Ishikawa (cell line): ENCODE measurements around the gene BCR.
A peak's percentile ranks its signal among the peaks of the same experiment; 100 is the strongest.

Experiments
- CEBPB ChIP-seq: IDR thresholded peaks from 2 replicates; pipeline ENCODE4 v1.6.1; 2012
- CREB1 ChIP-seq: IDR thresholded peaks from 2 replicates; pipeline ENCODE4 v1.6.1; 2012; ENCODE audit warnings: low read depth
- EGR1 ChIP-seq: IDR thresholded peaks from 2 replicates; pipeline ENCODE4 v1.6.1; 2012
- EP300 ChIP-seq: IDR thresholded peaks from 2 replicates; pipeline ENCODE4 v1.6.1; 2012; ENCODE audit warnings: borderline replicate concordance
- FOXM1 ChIP-seq: IDR thresholded peaks from 2 replicates; pipeline ENCODE4 v1.6.1; 2012; ENCODE audit warnings: low read depth, borderline replicate concordance
- MAX ChIP-seq: IDR thresholded peaks from 2 replicates; pipeline ENCODE4 v1.6.1; 2012
- NFIC ChIP-seq: IDR thresholded peaks from 2 replicates; pipeline ENCODE4 v1.6.1; 2012
- RAD21 ChIP-seq: IDR thresholded peaks from 2 replicates; pipeline ENCODE4 v1.6.1; 2012; ENCODE audit warnings: low read depth
- TAF1 ChIP-seq: IDR thresholded peaks from 2 replicates; pipeline ENCODE4 v1.6.1; 2012; ENCODE audit warnings: low read depth, mild to moderate bottlenecking
- TCF12 ChIP-seq: IDR thresholded peaks from 2 replicates; pipeline ENCODE4 v1.6.1; 2012; ENCODE audit warnings: low read depth
- TEAD4 ChIP-seq: IDR thresholded peaks from 2 replicates; pipeline ENCODE4 v1.6.1; 2012
- USF1 ChIP-seq: IDR thresholded peaks from 2 replicates; pipeline ENCODE4 v1.6.1; 2012
- YY1 ChIP-seq: IDR thresholded peaks from 2 replicates; pipeline ENCODE4 v1.6.1; 2012; ENCODE audit warnings: low read depth
- ZBTB7A ChIP-seq: IDR thresholded peaks from 2 replicates; pipeline ENCODE4 v1.6.1; 2012; ENCODE audit warnings: low read depth
- TF ChIP-seq, protein P1 (sequence below): IDR thresholded peaks from 2 replicates; pipeline ENCODE4 v1.6.1; 2012; ENCODE audit warnings: low read depth, mild to moderate bottlenecking

Gene BCR

DNA sequence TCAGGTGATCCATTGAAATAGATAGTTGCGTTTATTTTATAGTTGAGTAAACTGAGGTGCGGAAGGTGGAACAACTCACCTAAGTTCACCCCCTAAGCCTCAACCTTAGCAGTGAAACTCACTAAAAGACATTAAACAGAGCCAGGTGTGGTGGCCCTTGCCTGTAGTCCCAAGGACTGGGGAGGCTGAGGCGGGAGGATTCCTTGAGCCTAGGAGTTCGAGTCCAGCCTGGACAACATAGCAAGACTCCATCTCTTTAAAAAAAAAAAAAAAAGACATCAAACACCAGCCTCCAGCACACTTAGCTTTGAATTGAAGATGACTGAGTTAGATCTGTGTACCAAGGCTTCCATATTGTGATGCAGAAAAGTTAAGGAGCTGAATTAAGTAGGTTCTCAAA is 35.9 kb upstream of the BCR start:
- TF ChIP-seq MAX (no peak), RAD21 (no peak), CREB1 (no peak), CEBPB (no peak), NFIC (no peak), ZBTB7A (no peak), EP300 (no peak), EGR1 (no peak), TCF12 (no peak), USF1 (no peak), YY1 (no peak), TEAD4 (no peak), TAF1 (no peak), FOXM1 (no peak)
- TF ChIP-seq, protein P1, sequence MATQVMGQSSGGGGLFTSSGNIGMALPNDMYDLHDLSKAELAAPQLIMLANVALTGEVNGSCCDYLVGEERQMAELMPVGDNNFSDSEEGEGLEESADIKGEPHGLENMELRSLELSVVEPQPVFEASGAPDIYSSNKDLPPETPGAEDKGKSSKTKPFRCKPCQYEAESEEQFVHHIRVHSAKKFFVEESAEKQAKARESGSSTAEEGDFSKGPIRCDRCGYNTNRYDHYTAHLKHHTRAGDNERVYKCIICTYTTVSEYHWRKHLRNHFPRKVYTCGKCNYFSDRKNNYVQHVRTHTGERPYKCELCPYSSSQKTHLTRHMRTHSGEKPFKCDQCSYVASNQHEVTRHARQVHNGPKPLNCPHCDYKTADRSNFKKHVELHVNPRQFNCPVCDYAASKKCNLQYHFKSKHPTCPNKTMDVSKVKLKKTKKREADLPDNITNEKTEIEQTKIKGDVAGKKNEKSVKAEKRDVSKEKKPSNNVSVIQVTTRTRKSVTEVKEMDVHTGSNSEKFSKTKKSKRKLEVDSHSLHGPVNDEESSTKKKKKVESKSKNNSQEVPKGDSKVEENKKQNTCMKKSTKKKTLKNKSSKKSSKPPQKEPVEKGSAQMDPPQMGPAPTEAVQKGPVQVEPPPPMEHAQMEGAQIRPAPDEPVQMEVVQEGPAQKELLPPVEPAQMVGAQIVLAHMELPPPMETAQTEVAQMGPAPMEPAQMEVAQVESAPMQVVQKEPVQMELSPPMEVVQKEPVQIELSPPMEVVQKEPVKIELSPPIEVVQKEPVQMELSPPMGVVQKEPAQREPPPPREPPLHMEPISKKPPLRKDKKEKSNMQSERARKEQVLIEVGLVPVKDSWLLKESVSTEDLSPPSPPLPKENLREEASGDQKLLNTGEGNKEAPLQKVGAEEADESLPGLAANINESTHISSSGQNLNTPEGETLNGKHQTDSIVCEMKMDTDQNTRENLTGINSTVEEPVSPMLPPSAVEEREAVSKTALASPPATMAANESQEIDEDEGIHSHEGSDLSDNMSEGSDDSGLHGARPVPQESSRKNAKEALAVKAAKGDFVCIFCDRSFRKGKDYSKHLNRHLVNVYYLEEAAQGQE, result no peak

GRCh38 chr22:23144932-23145877 is 35.1 kb upstream of the BCR start, which contains the start of gene RAB36:
Gene RAB36 (plus strand): TSS chr22:23145477. CDS start chr22:23146617, 1,140 bp downstream.
- TF ChIP-seq CREB1, result no peak
- no peak for TF ChIP-seq TAF1
- no peak for TF ChIP-seq YY1
- TF ChIP-seq CEBPB, result no peak
- TF ChIP-seq NFIC, result 0 out of 2 replicates have a peak, but pooled peaks have one; percentile 14
- TF ChIP-seq TEAD4, result no peak
- no peak for TF ChIP-seq FOXM1
- TF ChIP-seq, protein P1, result no peak
- TF ChIP-seq EGR1, result peak; percentile 24; the same call in 1 of the 2 replicates
- no peak for TF ChIP-seq TCF12
- peak; percentile 12; the same call in 1 of the 2 replicates for TF ChIP-seq USF1
- TF ChIP-seq MAX, result peak; percentile 67
- TF ChIP-seq RAD21, result no peak
- TF ChIP-seq ZBTB7A, result no peak
- TF ChIP-seq EP300, result no peak

- no peak for TF ChIP-seq CEBPB
Observed at GRCh38 chr22:23145878-23146470, 34.3 kb upstream of the BCR start.

- TF ChIP-seq NFIC (no peak), USF1 (no peak), EP300 (no peak), TEAD4 (no peak), MAX (no peak), TCF12 (no peak), EGR1 (no peak), CREB1 (no peak), CEBPB (no peak), TAF1 (no peak), YY1 (no peak), FOXM1 (no peak), ZBTB7A (no peak), RAD21 (no peak)
- TF ChIP-seq, protein P1, result no peak
Observed at GRCh38 chr22:23146478-23147205, 33.7 kb upstream of the BCR start.
